HG03432 (cell line): ENCODE results near the gene LRRC47.
A peak's percentile ranks its signal among the peaks of the same experiment; 100 is the strongest.

Source experiments
- ATAC-seq: cut with Tn5 transposase; IDR thresholded peaks from one replicate; pipeline ENCODE4 v1.9.1; 2021; ENCODE audit warnings: mild to moderate bottlenecking, moderate library complexity; ENCODE audit not compliant: unreplicated experiment

Gene LRRC47

GRCh38 chr1:3772715-3773571 is 23.4 kb downstream of the LRRC47 start, which contains the start of gene SMIM1:
SMIM1 (plus strand) TSS chr1:3772749; CDS start chr1:3775374, 2,625 bp downstream.
- peak; percentile 29 for ATAC-seq

- ATAC-seq = peak; percentile 56
Measured at GRCh38 chr1:3772027-3772714, 24.1 kb downstream of the LRRC47 start.

GRCh38 chr1:3771108-3772026 is 24.9 kb downstream of the LRRC47 start:
- no peak for ATAC-seq

GRCh38 chr1:3770047-3770765 is 26.1 kb downstream of the LRRC47 start:
- ATAC-seq = no peak

GRCh38 chr1:3768811-3769390 is 27.4 kb downstream of the LRRC47 start:
- no peak for ATAC-seq

- no peak for ATAC-seq
Measured at GRCh38 chr1:3767328-3767925, 28.9 kb downstream of the LRRC47 start.

GRCh38 chr1:3763351-3764125 is 32.8 kb downstream of the LRRC47 start:
- no peak for ATAC-seq

- ATAC-seq = no peak
Measured at GRCh38 chr1:3762873-3763228, 33.4 kb downstream of the LRRC47 start.

GRCh38 chr1:3762151-3762872 is 34.0 kb downstream of the LRRC47 start:
- no peak for ATAC-seq

- no peak for ATAC-seq
Measured at GRCh38 chr1:3761296-3762010, 34.8 kb downstream of the LRRC47 start.

- no peak for ATAC-seq
Measured at GRCh38 chr1:3759796-3760195, 36.5 kb downstream of the LRRC47 start.

GRCh38 chr1:3759164-3759563 is 37.1 kb downstream of the LRRC47 start:
- no peak for ATAC-seq

GRCh38 chr1:3756394-3756793 is 39.9 kb downstream of the LRRC47 start:
- no peak for ATAC-seq

- no peak for ATAC-seq
Measured at GRCh38 chr1:3753656-3754454, 42.4 kb downstream of the LRRC47 start.

- no peak for ATAC-seq
Measured at GRCh38 chr1:3752400-3752945, 43.8 kb downstream of the LRRC47 start, which contains the start of gene CCDC27. CCDC27 (plus strand) TSS chr1:3752450; CDS start chr1:3752482, 32 bp downstream.

GRCh38 chr1:3750741-3751140 is 45.6 kb downstream of the LRRC47 start:
- no peak for ATAC-seq
